HG03457 (cell line): ENCODE measurements around the gene GLT6D1.

Experiments used
- ATAC-seq: cut with Tn5 transposase; IDR thresholded peaks from one replicate; pipeline ENCODE4 v1.9.1; 2021; ENCODE audit warnings: moderate number of reproducible peaks; ENCODE audit not compliant: unreplicated experiment

Gene GLT6D1

GRCh38 chr9:135588371-135588770, 51.0 kb downstream of the GLT6D1 start:
- ATAC-seq: no peak

- ATAC-seq: no peak
Measured at GRCh38 chr9:135587658-135588057, 51.7 kb downstream of the GLT6D1 start.

- ATAC-seq: no peak
Measured at GRCh38 chr9:135586601-135587109, 52.7 kb downstream of the GLT6D1 start.

- no peak for ATAC-seq
Measured at GRCh38 chr9:135584934-135585333, 54.4 kb downstream of the GLT6D1 start.

GRCh38 chr9:135584371-135584770, 55.0 kb downstream of the GLT6D1 start:
- no peak for ATAC-seq

DNA sequence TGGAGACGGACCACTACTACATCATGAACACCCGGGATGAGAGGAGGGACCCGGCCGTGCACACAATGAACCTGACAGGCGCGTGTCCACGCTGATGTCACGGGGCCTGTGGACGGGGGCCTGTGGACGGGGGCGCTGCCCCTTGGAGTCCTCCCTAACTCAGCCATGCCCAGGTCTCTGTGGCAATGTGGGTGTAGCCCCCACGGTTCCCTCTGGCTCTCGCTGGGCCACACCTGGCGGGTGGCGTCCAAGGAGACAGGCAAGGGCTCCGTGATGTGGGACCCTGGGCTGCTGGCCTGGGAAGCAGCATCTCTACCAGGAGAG, 55.7 kb downstream of the GLT6D1 start:
- no peak for ATAC-seq

DNA sequence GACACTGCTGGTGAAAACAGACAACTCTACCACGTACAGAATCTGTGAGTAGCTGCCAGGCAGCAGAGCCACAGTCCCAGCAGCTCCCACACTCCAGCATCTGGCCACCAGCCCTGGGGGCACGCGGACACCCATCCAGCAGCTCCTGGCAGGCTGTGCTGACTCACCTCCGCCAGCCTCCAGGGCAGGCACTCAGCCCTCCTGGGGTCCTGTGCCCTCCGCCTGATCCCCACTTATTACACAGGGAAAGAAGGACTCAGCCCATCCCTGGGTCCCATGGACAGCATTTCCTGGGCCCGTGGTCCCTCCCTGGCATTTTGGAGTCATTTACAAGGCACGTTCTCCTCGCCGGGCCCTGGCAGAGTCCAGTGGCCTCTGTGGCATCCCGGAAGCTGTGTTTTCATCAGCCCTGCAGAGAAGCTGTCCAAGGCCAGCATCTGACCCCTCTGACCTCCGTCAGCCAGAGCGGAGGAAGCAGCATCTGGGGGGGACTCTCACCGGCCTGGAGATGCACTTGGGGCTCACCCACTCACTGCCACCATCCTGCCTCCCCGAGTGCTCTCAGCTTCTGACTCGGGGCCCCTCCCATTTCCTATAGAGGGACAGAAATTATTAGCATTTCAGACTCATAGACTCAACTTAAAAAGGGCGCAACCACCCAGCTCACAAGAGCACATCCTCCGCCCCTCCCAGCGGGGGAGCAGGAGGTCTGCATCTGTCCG, 56.2 kb downstream of the GLT6D1 start:
- no peak for ATAC-seq

GRCh38 chr9:135582541-135582940, 56.8 kb downstream of the GLT6D1 start:
- no peak for ATAC-seq

GRCh38 chr9:135581636-135582426, 57.5 kb downstream of the GLT6D1 start:
- ATAC-seq: no peak

GRCh38 chr9:135580664-135581380, 58.5 kb downstream of the GLT6D1 start:
- no peak for ATAC-seq

- ATAC-seq: no peak
Measured at GRCh38 chr9:135579889-135580660, 59.3 kb downstream of the GLT6D1 start.

GRCh38 chr9:135579356-135579755, 60.0 kb downstream of the GLT6D1 start:
- no peak for ATAC-seq

- ATAC-seq: no peak
Measured at GRCh38 chr9:135577256-135577655, 62.1 kb downstream of the GLT6D1 start.

GRCh38 chr9:135575995-135576631, 63.2 kb downstream of the GLT6D1 start:
- ATAC-seq: no peak

DNA sequence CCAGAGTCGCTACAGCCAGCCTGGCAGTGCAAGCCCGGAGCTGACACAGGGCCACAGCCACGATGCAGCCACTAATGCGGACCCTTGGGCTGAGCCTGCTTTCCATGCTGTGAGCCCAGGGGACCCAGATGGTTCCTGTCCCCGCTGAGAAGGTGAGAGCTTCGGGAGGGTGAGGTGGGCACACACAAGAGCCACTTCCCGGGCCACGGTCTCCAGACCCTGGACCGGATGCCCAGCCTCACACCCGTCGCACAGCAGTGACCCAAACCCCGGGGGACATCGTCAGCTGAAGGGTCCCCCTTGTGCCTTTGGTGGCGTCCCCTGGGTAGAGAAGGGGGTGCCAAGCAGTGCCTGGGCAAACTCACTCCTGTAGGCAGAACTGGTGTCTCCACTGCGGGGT, 64.4 kb downstream of the GLT6D1 start:
- no peak for ATAC-seq

DNA sequence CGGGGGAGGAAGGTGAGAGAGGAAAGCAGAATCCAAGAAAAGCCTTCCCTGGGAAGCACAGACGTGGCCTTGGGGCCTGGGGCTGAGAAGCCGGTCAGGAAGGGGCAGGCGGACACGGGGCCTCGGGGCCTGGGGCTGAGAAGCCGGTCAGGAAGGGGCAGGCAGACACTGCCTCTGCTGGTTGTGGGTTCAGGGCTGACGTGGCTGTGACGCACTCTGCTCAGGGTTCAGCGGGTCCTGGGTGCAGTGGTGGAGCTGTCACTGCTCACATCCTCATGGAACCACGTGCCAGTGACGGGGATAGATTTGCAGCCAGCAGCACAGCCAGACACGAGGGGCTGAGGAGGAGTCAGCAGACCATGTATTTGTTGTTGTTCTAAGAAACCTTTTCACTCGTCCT, 65.0 kb downstream of the GLT6D1 start:
- no peak for ATAC-seq
